Measurements from ENCODE around the gene TERT.
A peak's percentile ranks its signal among the peaks of the same experiment; 100 is the strongest.

TERT gene

GRCh38 chr5:1317921-1318565 lies 23.2 kb upstream of the TERT start:
- no peak for DNase-seq

- no peak for DNase-seq
Measured at GRCh38 chr5:1316588-1317340, 21.9 kb upstream of the TERT start.

GRCh38 chr5:1315709-1316587 lies 21.1 kb upstream of the TERT start:
- no peak for DNase-seq

- no peak for DNase-seq
Measured at GRCh38 chr5:1315018-1315708, 20.3 kb upstream of the TERT start.

- no peak for DNase-seq
Measured at GRCh38 chr5:1314564-1314982, 19.7 kb upstream of the TERT start.

GRCh38 chr5:1312993-1313833 lies 18.3 kb upstream of the TERT start:
- peak; percentile 47 for DNase-seq

- no peak for DNase-seq
Measured at GRCh38 chr5:1312206-1312605, 17.3 kb upstream of the TERT start.

GRCh38 chr5:1311439-1312055 lies 16.7 kb upstream of the TERT start:
- DNase-seq = no peak

GRCh38 chr5:1310118-1310517 lies 15.2 kb upstream of the TERT start:
- DNase-seq = no peak

GRCh38 chr5:1304033-1304432 lies 9.2 kb upstream of the TERT start:
- DNase-seq = no peak

GRCh38 chr5:1302258-1302657 lies 7.4 kb upstream of the TERT start:
- no peak for DNase-seq

- DNase-seq = no peak
Measured at GRCh38 chr5:1300581-1301083, 5.8 kb upstream of the TERT start.

GRCh38 chr5:1299961-1300360 lies 5.1 kb upstream of the TERT start:
- no peak for DNase-seq

- DNase-seq = no peak
Measured at GRCh38 chr5:1299511-1299850, 4.6 kb upstream of the TERT start.

- DNase-seq = no peak
Measured at GRCh38 chr5:1298723-1299510, 4.0 kb upstream of the TERT start.

GRCh38 chr5:1298067-1298551 lies 3.2 kb upstream of the TERT start:
- no peak for DNase-seq

GRCh38 chr5:1297243-1297642 lies 2.4 kb upstream of the TERT start:
- DNase-seq = no peak

GRCh38 chr5:1295650-1296037 lies 776 bp upstream of the TERT start:
- no peak for DNase-seq

- DNase-seq = no peak
Measured at GRCh38 chr5:1294206-1294834, 548 bp downstream of the TERT start.

Measured in GDM1 (cell line).